ENCODE data around the gene BARX2. TPM values are rescaled to one million over a fixed set of nuclear protein-coding genes. Genes with fewer than 3 reads are reported as not detected.

Gene BARX2
- polyA plus RNA-seq, 1 experiment, result not detected

DNA sequence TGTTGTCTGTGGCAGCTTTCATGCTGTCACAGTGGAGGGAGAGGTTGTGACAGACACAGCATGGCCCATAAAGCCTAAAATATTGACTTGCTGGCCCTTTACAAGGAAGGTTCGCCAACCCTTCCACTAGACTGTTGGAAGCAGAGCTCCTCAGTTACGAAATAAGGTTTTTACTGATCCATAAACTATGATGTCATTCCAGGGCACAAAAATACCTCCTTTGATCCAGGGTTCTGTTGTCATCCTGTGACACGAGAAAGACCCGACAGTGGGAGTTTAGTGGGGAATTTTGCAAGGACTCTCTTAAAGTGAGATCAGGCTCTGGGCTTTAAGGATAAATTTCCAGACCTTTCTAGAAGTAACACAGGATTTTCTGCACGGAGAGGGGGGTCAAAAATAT is 15.7 kb downstream of the BARX2 start:
- TF ChIP-seq, protein P1, sequence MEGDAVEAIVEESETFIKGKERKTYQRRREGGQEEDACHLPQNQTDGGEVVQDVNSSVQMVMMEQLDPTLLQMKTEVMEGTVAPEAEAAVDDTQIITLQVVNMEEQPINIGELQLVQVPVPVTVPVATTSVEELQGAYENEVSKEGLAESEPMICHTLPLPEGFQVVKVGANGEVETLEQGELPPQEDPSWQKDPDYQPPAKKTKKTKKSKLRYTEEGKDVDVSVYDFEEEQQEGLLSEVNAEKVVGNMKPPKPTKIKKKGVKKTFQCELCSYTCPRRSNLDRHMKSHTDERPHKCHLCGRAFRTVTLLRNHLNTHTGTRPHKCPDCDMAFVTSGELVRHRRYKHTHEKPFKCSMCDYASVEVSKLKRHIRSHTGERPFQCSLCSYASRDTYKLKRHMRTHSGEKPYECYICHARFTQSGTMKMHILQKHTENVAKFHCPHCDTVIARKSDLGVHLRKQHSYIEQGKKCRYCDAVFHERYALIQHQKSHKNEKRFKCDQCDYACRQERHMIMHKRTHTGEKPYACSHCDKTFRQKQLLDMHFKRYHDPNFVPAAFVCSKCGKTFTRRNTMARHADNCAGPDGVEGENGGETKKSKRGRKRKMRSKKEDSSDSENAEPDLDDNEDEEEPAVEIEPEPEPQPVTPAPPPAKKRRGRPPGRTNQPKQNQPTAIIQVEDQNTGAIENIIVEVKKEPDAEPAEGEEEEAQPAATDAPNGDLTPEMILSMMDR (IDR thresholded peaks at IDR 0.05; ENCODE audit: insufficient read depth, low read depth, low read length), result no peak
- Histone ChIP-seq H3K36me3 (ENCODE audit: control insufficient read depth, insufficient read depth, low read length) (no peaks in the 10 kb centered on the region), H3K4me3 (ENCODE audit: low read depth, low read length) (no peak overlapping the region), H3K27me3 (ENCODE audit: control insufficient read depth, insufficient read depth, low read length) (peaks cover 1% of the 10 kb centered on the region; the same call in 1 of the 2 replicates)
- CTCF ChIA-PET, result no interaction called here
- POLR2A ChIA-PET, result no interaction called here
- no peak for DNase-seq (ENCODE audit: low read depth)

DNA sequence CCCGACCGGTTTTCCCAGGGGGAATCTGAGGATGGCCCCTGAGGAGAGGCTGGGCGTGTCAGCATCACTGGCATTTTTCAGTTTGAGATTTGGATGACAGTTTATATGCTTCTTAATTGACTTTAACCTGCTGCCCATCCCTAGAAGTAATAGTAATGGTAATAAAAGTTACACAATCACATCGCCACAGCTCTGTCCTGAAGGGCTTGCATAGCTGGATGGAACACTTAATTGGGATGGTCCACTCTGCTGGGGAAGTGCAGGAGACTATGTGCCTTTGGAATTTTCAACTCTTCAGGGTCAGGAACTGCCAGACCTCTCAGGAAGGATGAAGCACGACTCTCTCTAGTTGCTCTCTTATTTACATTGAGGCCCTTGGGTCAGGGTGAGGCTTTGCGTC is 16.2 kb downstream of the BARX2 start:
- TF ChIP-seq, protein P1 (IDR thresholded peaks at IDR 0.05; ENCODE audit: insufficient read depth, low read depth, low read length), result no peak
- no peaks in the 10 kb centered on the region for H3K36me3 ChIP-seq (ENCODE audit: control insufficient read depth, insufficient read depth, low read length)
- POLR2A ChIA-PET, result no interaction called here
- no peak for DNase-seq (ENCODE audit: low read depth)
- CTCF ChIA-PET, result no interaction called here
- H3K27me3 ChIP-seq (ENCODE audit: control insufficient read depth, insufficient read depth, low read length), result peaks cover 1% of the 10 kb centered on the region; the same call in 1 of the 2 replicates
- no peak overlapping the region for H3K4me3 ChIP-seq (ENCODE audit: low read depth, low read length)

DNA sequence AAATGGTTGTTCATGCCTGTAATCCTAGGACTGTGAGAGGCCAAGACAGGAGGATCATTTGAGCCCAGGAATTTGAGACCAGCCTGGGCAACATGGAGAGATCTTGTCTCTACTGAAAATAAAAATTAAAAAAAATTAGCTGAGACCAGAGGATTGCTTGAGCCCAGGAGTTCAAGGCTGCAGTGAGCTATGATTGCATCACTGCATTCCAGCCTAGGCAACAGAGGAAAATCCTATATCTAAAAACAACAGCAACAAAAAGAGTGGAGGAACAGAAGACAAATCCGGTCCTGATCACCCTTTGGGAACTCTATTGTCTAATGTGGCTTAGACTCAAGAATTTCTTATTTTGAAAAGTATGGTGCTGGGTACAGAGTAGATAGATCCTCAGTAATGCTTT is 17.3 kb downstream of the BARX2 start:
- no peak overlapping the region for H3K4me3 ChIP-seq (ENCODE audit: low read depth, low read length)
- POLR2A ChIA-PET, result no interaction called here
- DNase-seq (ENCODE audit: low read depth), result no peak
- H3K27me3 ChIP-seq (ENCODE audit: control insufficient read depth, insufficient read depth, low read length), result peaks cover 1% of the 10 kb centered on the region; the same call in 1 of the 2 replicates
- CTCF ChIA-PET, result no interaction called here
- no peaks in the 10 kb centered on the region for H3K36me3 ChIP-seq (ENCODE audit: control insufficient read depth, insufficient read depth, low read length)
- TF ChIP-seq, protein P1 (IDR thresholded peaks at IDR 0.05; ENCODE audit: insufficient read depth, low read depth, low read length), result no peak

DNA sequence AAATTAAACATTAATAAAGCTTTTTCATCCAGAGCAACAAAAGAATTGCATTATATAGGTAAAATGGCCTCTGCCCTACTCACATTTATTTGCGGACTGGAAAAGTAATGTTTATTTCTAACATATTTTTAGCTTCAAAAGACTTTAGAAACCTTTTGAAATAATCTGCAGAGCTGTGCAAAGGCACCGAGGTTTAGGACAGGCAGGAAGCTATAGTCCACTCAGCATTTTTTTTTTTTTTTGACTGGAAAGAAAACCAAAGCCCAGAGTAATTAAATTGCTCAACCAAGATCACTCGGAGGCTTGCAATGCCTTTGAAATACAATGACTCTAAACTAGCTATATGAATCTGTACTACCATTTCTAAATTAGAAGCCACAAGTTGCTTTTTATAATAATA is 19.1 kb downstream of the BARX2 start:
- POLR2A ChIA-PET, result no interaction called here
- TF ChIP-seq, protein P1 (IDR thresholded peaks at IDR 0.05; ENCODE audit: insufficient read depth, low read depth, low read length), result no peak
- H3K36me3 ChIP-seq (ENCODE audit: control insufficient read depth, insufficient read depth, low read length), result no peaks in the 10 kb centered on the region
- no peak overlapping the region for H3K4me3 ChIP-seq (ENCODE audit: low read depth, low read length)
- DNase-seq (ENCODE audit: low read depth), result no peak
- peaks cover 1% of the 10 kb centered on the region; the same call in 1 of the 2 replicates for H3K27me3 ChIP-seq (ENCODE audit: control insufficient read depth, insufficient read depth, low read length)
- CTCF ChIA-PET, result interaction anchor here (1.1 kb wide), 1 partner anchor 356 kb away, joined by 4 read pairs; no protein-coding TSS in a partner anchor

DNA sequence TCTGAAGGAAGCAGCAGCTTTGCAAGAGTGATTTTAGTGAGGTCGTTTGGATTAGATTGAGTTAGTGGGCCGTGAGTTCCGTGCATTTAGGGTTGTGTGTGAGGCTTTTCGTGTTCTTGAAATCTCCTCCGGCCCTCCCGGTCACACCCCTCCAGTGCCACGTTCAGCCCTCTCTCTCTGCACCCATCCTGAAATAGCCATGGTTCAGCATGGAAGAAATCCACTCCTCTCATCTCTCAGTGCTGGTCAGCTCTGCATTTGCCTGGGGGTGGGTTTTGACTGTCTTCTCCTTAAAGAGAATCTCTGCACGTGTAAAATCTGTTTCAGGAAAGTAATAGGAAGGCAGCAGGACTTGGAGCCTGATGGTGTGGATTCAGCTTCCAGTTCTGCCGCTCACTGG is 19.8 kb downstream of the BARX2 start:
- POLR2A ChIA-PET, result no interaction called here
- no peaks in the 10 kb centered on the region for H3K36me3 ChIP-seq (ENCODE audit: control insufficient read depth, insufficient read depth, low read length)
- TF ChIP-seq, protein P1 (IDR thresholded peaks at IDR 0.05; ENCODE audit: insufficient read depth, low read depth, low read length), result no peak
- no peak for DNase-seq (ENCODE audit: low read depth)
- H3K4me3 ChIP-seq (ENCODE audit: low read depth, low read length), result no peak overlapping the region
- CTCF ChIA-PET, result no interaction called here
- peaks cover 1% of the 10 kb centered on the region; the same call in 1 of the 2 replicates for H3K27me3 ChIP-seq (ENCODE audit: control insufficient read depth, insufficient read depth, low read length)

Data from BJ (cell line).